SK-N-SH (cell line): Measurements from ENCODE around the gene TRAF5. TPM values are rescaled to one million over a fixed set of nuclear protein-coding genes. Genes with fewer than 3 reads are reported as not detected.

Source experiments
- CTCF ChIA-PET: fragments of 300-600, 350-600 bp; formaldehyde crosslinking; extraction: SDS; loops from one replicate; lab custom pipeline; 2021; lab: Yijun Ruan, JAX
- POLR2A ChIA-PET: fragments of 350-600 bp; sonication (Branson Sonifier 250); formaldehyde crosslinking; extraction: SDS; loops from one replicate; lab custom pipeline; 2020; ENCODE audit warnings: antibody characterized with exemption, inconsistent platforms; lab: Yijun Ruan, JAX
- DNase-seq: peaks from one replicate; pipeline ENCODE4 v3.0.0; 2012
- H2AFZ ChIP-seq: fragments of 200-600 bp; sonication (generic); 2 replicates; pipeline ENCODE4 v1.8.1; 2016; ENCODE audit warnings: antibody characterized with exemption, mild to moderate bottlenecking, low read depth
- H3F3A ChIP-seq: fragments of 200-600 bp; sonication (generic); replicated peaks from 2 replicates; pipeline ENCODE3; 2016; ENCODE audit warnings: antibody characterized with exemption, mild to moderate bottlenecking; ENCODE audit not compliant: insufficient read depth
- H3K27ac ChIP-seq, 2 experiments: fragments of 200-500 bp in 1 of 2; fragments of 200-600 bp in 1 of 2; sonication (Bioruptor generic) in 1 of 2; sonication (generic), shearing (Covaris generic) in 1 of 2; 2 replicates each; pipeline versions ENCODE4 v1.5.1 to v1.6.1; 2014 to 2016; ENCODE audit warnings: low read depth in 2 of 2, inconsistent platforms in 1 of 2, low read length in 1 of 2, mild to moderate bottlenecking in 1 of 2, mixed read lengths in 1 of 2
- H3K27me3 ChIP-seq: fragments of 200-600 bp; sonication (generic), shearing (Covaris generic); 2 replicates; pipeline ENCODE4 v1.6.1; 2016; ENCODE audit warnings: mixed run types; ENCODE audit not compliant: insufficient read depth
- H3K36me3 ChIP-seq, 2 experiments: fragments of 200-500 bp in 1 of 2; fragments of 200-600 bp in 1 of 2; sonication (Bioruptor generic) in 1 of 2; sonication (generic) in 1 of 2; replicated peaks in 1 of 2; 2 replicates each; pipeline versions ENCODE3 to v1.5.1; 2014 to 2016; ENCODE audit warnings: low read length in 1 of 2, mild to moderate bottlenecking in 1 of 2; ENCODE audit not compliant: insufficient read depth in 2 of 2, control insufficient read depth in 1 of 2
- H3K4me1 ChIP-seq, 2 experiments: fragments of 200-500 bp in 1 of 2; fragments of 200-600 bp in 1 of 2; sonication (Bioruptor generic) in 1 of 2; sonication (generic), shearing (Covaris generic) in 1 of 2; 2 replicates each; pipeline versions ENCODE4 v1.5.1 to v1.6.1; 2014 to 2016; ENCODE audit warnings: low read depth in 1 of 2, low read length in 1 of 2, mixed run types in 1 of 2; ENCODE audit not compliant: insufficient read depth in 2 of 2, control insufficient read depth in 1 of 2
- H3K4me2 ChIP-seq: fragments of 200-600 bp; sonication (generic), shearing (Covaris generic); 2 replicates; pipeline ENCODE4 v1.6.1; 2017; ENCODE audit warnings: mixed run types
- H3K4me3 ChIP-seq, 2 experiments: fragments of 200-500 bp in 1 of 2; fragments of 200-600 bp in 1 of 2; sonication (Bioruptor generic) in 1 of 2; sonication (generic), shearing (Covaris generic) in 1 of 2; 2 replicates each; pipeline versions ENCODE4 v1.5.1 to v1.8.1; 2014 to 2016; ENCODE audit warnings: low read depth in 2 of 2, inconsistent platforms in 1 of 2, low read length in 1 of 2, mild to moderate bottlenecking in 1 of 2, mixed read lengths in 1 of 2, moderate library complexity in 1 of 2
- H3K79me2 ChIP-seq: fragments of 200-600 bp; sonication (generic); 2 replicates; pipeline ENCODE4 v1.8.1; 2017; ENCODE audit warnings: mild to moderate bottlenecking; ENCODE audit not compliant: insufficient read depth
- H3K9ac ChIP-seq: fragments of 200-600 bp; sonication (generic); 2 replicates; pipeline ENCODE4 v1.6.1; 2017; ENCODE audit warnings: mixed run types
- H3K9me2 ChIP-seq: fragments of 200-600 bp; sonication (generic); 2 replicates; pipeline ENCODE4 v1.6.1; 2017; ENCODE audit warnings: mixed run types
- H3K9me3 ChIP-seq: fragments of 200-600 bp; sonication (generic); 2 replicates; pipeline ENCODE4 v1.6.1; 2017; ENCODE audit warnings: mixed run types, mild to moderate bottlenecking, moderate library complexity
- H4K20me1 ChIP-seq: fragments of 200-600 bp; sonication (generic); 2 replicates; pipeline ENCODE4 v1.6.1; 2017; ENCODE audit warnings: mild to moderate bottlenecking, mixed run types; ENCODE audit not compliant: insufficient read depth
- EP300 ChIP-seq, 2 experiments: IDR thresholded peaks; 2 replicates each; pipeline versions ENCODE4 v1.4.0 to v1.6.1; 2012; ENCODE audit warnings: borderline replicate concordance in 1 of 2, low read depth in 1 of 2, low read length in 1 of 2
- EZH2phosphoT487 ChIP-seq: fragments of 200-600 bp; sonication (generic); IDR thresholded peaks from 2 replicates; pipeline ENCODE4 v1.6.1; 2017; ENCODE audit warnings: low read depth, mixed run types, mild to moderate bottlenecking, antibody characterized with exemption, moderate library complexity, borderline replicate concordance
- FOSL2 ChIP-seq: IDR thresholded peaks from 2 replicates; pipeline ENCODE4 v1.4.0; 2012; ENCODE audit warnings: low read depth, mild to moderate bottlenecking, moderate library complexity, borderline replicate concordance
- FOXM1 ChIP-seq: IDR thresholded peaks from 2 replicates; pipeline ENCODE4 v1.4.0; 2012; ENCODE audit warnings: low read depth, mild to moderate bottlenecking
- GABPA ChIP-seq: IDR thresholded peaks from 2 replicates; pipeline ENCODE4 v1.4.0; 2012; ENCODE audit warnings: low read depth, mild to moderate bottlenecking
- GATA2 ChIP-seq: sonication (generic); formaldehyde crosslinking; IDR thresholded peaks from 2 replicates; pipeline ENCODE4 v1.5.0; 2020; ENCODE audit warnings: mild to moderate bottlenecking, missing genetic modification reagents
- MEF2A ChIP-seq: IDR thresholded peaks from 2 replicates; pipeline ENCODE4 v1.4.0; 2012; ENCODE audit warnings: low read depth, borderline replicate concordance
- NFIC ChIP-seq: IDR thresholded peaks from 2 replicates; pipeline ENCODE4 v1.4.0; 2012; ENCODE audit warnings: borderline replicate concordance
- NRF1 ChIP-seq: IDR thresholded peaks from 2 replicates; pipeline ENCODE4 v1.6.1; 2012; ENCODE audit warnings: low read depth, mild to moderate bottlenecking, low read length
- PBX3 ChIP-seq: IDR thresholded peaks from 2 replicates; pipeline ENCODE4; 2012
- RCOR1 ChIP-seq: fragments of 150-350 bp; IDR thresholded peaks from 2 replicates; pipeline ENCODE4 v1.6.1; 2017; ENCODE audit warnings: antibody characterized with exemption, low read length
- REST ChIP-seq: IDR thresholded peaks from 2 replicates; pipeline ENCODE4 v1.6.1; 2012; ENCODE audit warnings: mild to moderate bottlenecking, low read depth, low read length, moderate library complexity
- SMC3 ChIP-seq: IDR thresholded peaks from 2 replicates; pipeline ENCODE4 v1.6.1; 2012; ENCODE audit warnings: low read depth, low read length, improper control_type of control experiment
- TAF1 ChIP-seq: IDR thresholded peaks from 2 replicates; pipeline ENCODE4 v1.6.1; 2012; ENCODE audit warnings: low read depth, mild to moderate bottlenecking, low read length, moderate library complexity, borderline replicate concordance
- TCF12 ChIP-seq: IDR thresholded peaks from 2 replicates; pipeline ENCODE4 v1.4.0; 2012
- TEAD4 ChIP-seq: IDR thresholded peaks from 2 replicates; pipeline ENCODE4 v1.4.0; 2012; ENCODE audit warnings: mild to moderate bottlenecking, borderline replicate concordance; ENCODE audit not compliant: insufficient read depth
- YY1 ChIP-seq: IDR thresholded peaks from 2 replicates; pipeline ENCODE4 v1.4.0; 2012; ENCODE audit warnings: low read depth, mild to moderate bottlenecking
- WGBS: methylation state at CpG from one replicate; pipeline ENCODE4 v1.1.6; 2017; ENCODE audit warnings: low lambda C conversion rate; 5-methylcytosine and 5-hydroxymethylcytosine counted together
- polyA plus RNA-seq, 3 experiments: library from polyadenylated mRNA; depleted of rRNA; stranded (reverse); fragments of >200 nt; gene quantifications; 2 replicates each; pipeline ENCODE4 v1.2.3, GENCODE V29; 2012
- TF ChIP-seq, protein P1 (sequence below): IDR thresholded peaks from 2 replicates; pipeline ENCODE4 v1.4.0; 2012; ENCODE audit warnings: low read depth, borderline replicate concordance
- TF ChIP-seq, protein P2 (sequence below): fragments of 150-350 bp; IDR thresholded peaks from 2 replicates; pipeline ENCODE4 v1.6.1; 2017; ENCODE audit warnings: antibody characterized with exemption, low read length, low read depth, borderline replicate concordance
- TF ChIP-seq, protein P3 (sequence below): IDR thresholded peaks from 2 replicates; pipeline ENCODE4 v1.4.0; 2012; ENCODE audit warnings: low read depth, borderline replicate concordance

The TRAF5 gene
- polyA plus RNA-seq, 1 of the 3 experiments (the other 2 are of a cell fraction): 7.6 TPM

GRCh38 chr1:211340622-211341507, 14.2 kb downstream of the TRAF5 start (continued):
- no peak for TF ChIP-seq PBX3

DNA sequence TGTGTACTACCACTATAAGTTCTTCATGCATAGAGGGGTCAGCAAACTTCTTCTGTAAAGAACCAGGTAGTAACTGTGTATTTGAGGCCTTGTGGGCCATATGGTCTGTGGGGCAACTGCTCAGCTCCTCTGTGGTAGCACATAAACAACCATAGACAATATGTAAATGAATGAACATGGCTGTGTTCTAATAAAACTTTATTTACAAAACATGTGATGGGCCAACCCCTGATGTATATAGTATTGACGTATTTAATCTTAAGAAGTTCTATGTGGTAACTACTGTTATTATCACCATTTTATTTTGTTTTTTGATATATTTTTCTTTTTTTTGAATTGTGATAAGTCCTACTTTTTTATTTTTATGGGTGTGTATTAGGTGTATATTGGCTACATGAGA, 15.4 kb downstream of the TRAF5 start:
- Histone ChIP-seq H3K9me2 (no peaks in the 10 kb centered on the region), H3K9me3 (no peaks in the 10 kb centered on the region), H3K4me3 (no peak overlapping the region), H3K4me2 (no peak overlapping the region), H3F3A (no peaks in the 10 kb centered on the region), H3K36me3 (no peaks in the 10 kb centered on the region), H3K27me3 (no peaks in the 10 kb centered on the region)
- CTCF ChIA-PET: interaction anchor here (1.0 kb wide), 1 partner anchor 10 kb away, joined by 3 read pairs; no protein-coding TSS in a partner anchor
- no peak for DNase-seq
- POLR2A ChIA-PET: no interaction called here
- TF ChIP-seq YY1 (no peak), GATA2 (no peak), EZH2phosphoT487 (no peak), REST (no peak), FOXM1 (no peak), TCF12 (no peak), GABPA (no peak), NFIC (no peak), TAF1 (no peak), RCOR1 (no peak), SMC3 (no peak), EP300 (IDR thresholded peaks at IDR 0.05; ENCODE audit: borderline replicate concordance in 1 of 2, low read depth in 1 of 2, low read length in 1 of 2) (no peak), TEAD4 (no peak), MEF2A (no peak), FOSL2 (no peak), NRF1 (no peak)
- TF ChIP-seq, protein P1, sequence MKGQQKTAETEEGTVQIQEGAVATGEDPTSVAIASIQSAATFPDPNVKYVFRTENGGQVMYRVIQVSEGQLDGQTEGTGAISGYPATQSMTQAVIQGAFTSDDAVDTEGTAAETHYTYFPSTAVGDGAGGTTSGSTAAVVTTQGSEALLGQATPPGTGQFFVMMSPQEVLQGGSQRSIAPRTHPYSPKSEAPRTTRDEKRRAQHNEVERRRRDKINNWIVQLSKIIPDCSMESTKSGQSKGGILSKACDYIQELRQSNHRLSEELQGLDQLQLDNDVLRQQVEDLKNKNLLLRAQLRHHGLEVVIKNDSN: no peak
- TF ChIP-seq, protein P2, sequence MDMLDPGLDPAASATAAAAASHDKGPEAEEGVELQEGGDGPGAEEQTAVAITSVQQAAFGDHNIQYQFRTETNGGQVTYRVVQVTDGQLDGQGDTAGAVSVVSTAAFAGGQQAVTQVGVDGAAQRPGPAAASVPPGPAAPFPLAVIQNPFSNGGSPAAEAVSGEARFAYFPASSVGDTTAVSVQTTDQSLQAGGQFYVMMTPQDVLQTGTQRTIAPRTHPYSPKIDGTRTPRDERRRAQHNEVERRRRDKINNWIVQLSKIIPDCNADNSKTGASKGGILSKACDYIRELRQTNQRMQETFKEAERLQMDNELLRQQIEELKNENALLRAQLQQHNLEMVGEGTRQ: no peak
- TF ChIP-seq, protein P3, sequence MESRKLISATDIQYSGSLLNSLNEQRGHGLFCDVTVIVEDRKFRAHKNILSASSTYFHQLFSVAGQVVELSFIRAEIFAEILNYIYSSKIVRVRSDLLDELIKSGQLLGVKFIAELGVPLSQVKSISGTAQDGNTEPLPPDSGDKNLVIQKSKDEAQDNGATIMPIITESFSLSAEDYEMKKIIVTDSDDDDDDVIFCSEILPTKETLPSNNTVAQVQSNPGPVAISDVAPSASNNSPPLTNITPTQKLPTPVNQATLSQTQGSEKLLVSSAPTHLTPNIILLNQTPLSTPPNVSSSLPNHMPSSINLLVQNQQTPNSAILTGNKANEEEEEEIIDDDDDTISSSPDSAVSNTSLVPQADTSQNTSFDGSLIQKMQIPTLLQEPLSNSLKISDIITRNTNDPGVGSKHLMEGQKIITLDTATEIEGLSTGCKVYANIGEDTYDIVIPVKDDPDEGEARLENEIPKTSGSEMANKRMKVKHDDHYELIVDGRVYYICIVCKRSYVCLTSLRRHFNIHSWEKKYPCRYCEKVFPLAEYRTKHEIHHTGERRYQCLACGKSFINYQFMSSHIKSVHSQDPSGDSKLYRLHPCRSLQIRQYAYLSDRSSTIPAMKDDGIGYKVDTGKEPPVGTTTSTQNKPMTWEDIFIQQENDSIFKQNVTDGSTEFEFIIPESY: no peak
- TF ChIP-seq, all 33 proteins: peak for 0
- Histone ChIP-seq H3K79me2 (no peaks in the 10 kb centered on the region), H3K9ac (no peak overlapping the region), H2AFZ (no peak overlapping the region), H3K27ac (no peak overlapping the region), H4K20me1 (no peaks in the 10 kb centered on the region), H3K4me1 (peaks cover 5 to 18% of the 10 kb centered on the region in 2 experiments; a peak in 1 of 4 replicates)
- WGBS: 100% methylated on average over 1 of the region's 1 CpG
